ENCODE measurements around the gene BAX. TPM values are rescaled to one million over a fixed set of nuclear protein-coding genes. Genes with fewer than 3 reads are reported as not detected.

The BAX gene
- polyA plus RNA-seq, 2 of the 4 experiments (the other 2 are of a cell fraction): 134 to 299 TPM

- no peak for TF ChIP-seq FOSL2 (IDR thresholded peaks at IDR 0.05)
- no peak for TF ChIP-seq FOSL2 (CRISPR knock-in tag; IDR thresholded peaks at IDR 0.05)
- TF ChIP-seq TP53 (CRISPR knock-in tag; IDR thresholded peaks at IDR 0.05): no peak
- TF ChIP-seq HOXB13 (CRISPR knock-in tag; IDR thresholded peaks at IDR 0.05; ENCODE audit: low read depth): no peak
- TF ChIP-seq USF2 (IDR thresholded peaks at IDR 0.05): no peak
- TF ChIP-seq HEYL (CRISPR knock-in tag; IDR thresholded peaks at IDR 0.05): no peak
- no peak for TF ChIP-seq ELK1 (IDR thresholded peaks at IDR 0.05; ENCODE audit: low read depth, low read length)
- peak; percentile 92 for TF ChIP-seq POLR2A (IDR thresholded peaks at IDR 0.05; ENCODE audit: low read length)
- no peak for TF ChIP-seq RARB (CRISPR knock-in tag; IDR thresholded peaks at IDR 0.05)
- no peak for TF ChIP-seq SREBF2 (IDR thresholded peaks at IDR 0.05)
- TF ChIP-seq MAFK (IDR thresholded peaks at IDR 0.05; ENCODE audit: partially characterized antibody): no peak
- no peak for TF ChIP-seq JUNB (IDR thresholded peaks at IDR 0.05)
- TF ChIP-seq KDM5A (IDR thresholded peaks at IDR 0.05): peak; percentile 85; the same call in 1 of the 2 replicates
- no peak for TF ChIP-seq ZNF302 (CRISPR knock-in tag; IDR thresholded peaks at IDR 0.05)
- TF ChIP-seq CBX2 (IDR thresholded peaks at IDR 0.05; ENCODE audit: borderline replicate concordance, low read depth): no peak
- no peak for TF ChIP-seq HDAC2 (IDR thresholded peaks at IDR 0.05)
- no peak for TF ChIP-seq POLR2AphosphoS2 (conservative IDR thresholded peaks at IDR 0.05; ENCODE audit: low read length)
- TF ChIP-seq EP300 (IDR thresholded peaks at IDR 0.05): no peak
- TF ChIP-seq FOSB (CRISPR knock-in tag; IDR thresholded peaks at IDR 0.05): no peak
- no peak for TF ChIP-seq FOXS1 (CRISPR knock-in tag; IDR thresholded peaks at IDR 0.05)
- TF ChIP-seq PHF8 (IDR thresholded peaks at IDR 0.05; ENCODE audit: borderline replicate concordance, low read depth): peak; percentile 68; the same call in 1 of the 2 replicates
- TF ChIP-seq GATA3 (IDR thresholded peaks at IDR 0.05; ENCODE audit: borderline replicate concordance): no peak
- no peak for TF ChIP-seq RCOR1 (IDR thresholded peaks at IDR 0.05; ENCODE audit: low read depth, low read length)
- no peak for TF ChIP-seq ESRRA (IDR thresholded peaks at IDR 0.05; ENCODE audit: borderline replicate concordance, low read length)
- no peak for TF ChIP-seq TFCP2L1 (CRISPR knock-in tag; IDR thresholded peaks at IDR 0.05)
- TF ChIP-seq MAZ (IDR thresholded peaks at IDR 0.05; ENCODE audit: borderline replicate concordance, low read depth, low read length): no peak
- TF ChIP-seq BHLHE40 (IDR thresholded peaks at IDR 0.05; ENCODE audit: low read depth, low read length): no peak
- no peak for TF ChIP-seq EHF (CRISPR knock-in tag; IDR thresholded peaks at IDR 0.05)
- peak in 1 of 2 experiments; percentile 88; a peak in 2 of 4 replicates for TF ChIP-seq CEBPB (IDR thresholded peaks at IDR 0.05)
- no peak for TF ChIP-seq ATOH8 (CRISPR knock-in tag; IDR thresholded peaks at IDR 0.05; ENCODE audit: low read depth)
- TF ChIP-seq NFE2L2 (conservative IDR thresholded peaks at IDR 0.05; ENCODE audit: low read length): no peak
- TF ChIP-seq, protein P1, sequence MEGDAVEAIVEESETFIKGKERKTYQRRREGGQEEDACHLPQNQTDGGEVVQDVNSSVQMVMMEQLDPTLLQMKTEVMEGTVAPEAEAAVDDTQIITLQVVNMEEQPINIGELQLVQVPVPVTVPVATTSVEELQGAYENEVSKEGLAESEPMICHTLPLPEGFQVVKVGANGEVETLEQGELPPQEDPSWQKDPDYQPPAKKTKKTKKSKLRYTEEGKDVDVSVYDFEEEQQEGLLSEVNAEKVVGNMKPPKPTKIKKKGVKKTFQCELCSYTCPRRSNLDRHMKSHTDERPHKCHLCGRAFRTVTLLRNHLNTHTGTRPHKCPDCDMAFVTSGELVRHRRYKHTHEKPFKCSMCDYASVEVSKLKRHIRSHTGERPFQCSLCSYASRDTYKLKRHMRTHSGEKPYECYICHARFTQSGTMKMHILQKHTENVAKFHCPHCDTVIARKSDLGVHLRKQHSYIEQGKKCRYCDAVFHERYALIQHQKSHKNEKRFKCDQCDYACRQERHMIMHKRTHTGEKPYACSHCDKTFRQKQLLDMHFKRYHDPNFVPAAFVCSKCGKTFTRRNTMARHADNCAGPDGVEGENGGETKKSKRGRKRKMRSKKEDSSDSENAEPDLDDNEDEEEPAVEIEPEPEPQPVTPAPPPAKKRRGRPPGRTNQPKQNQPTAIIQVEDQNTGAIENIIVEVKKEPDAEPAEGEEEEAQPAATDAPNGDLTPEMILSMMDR (IDR thresholded peaks at IDR 0.05): peak; percentile 82
- TF ChIP-seq CBX8 (IDR thresholded peaks at IDR 0.05): no peak
- TF ChIP-seq ZFP36 (IDR thresholded peaks at IDR 0.05; ENCODE audit: borderline replicate concordance, partially characterized antibody): no peak
- TF ChIP-seq, protein P2, sequence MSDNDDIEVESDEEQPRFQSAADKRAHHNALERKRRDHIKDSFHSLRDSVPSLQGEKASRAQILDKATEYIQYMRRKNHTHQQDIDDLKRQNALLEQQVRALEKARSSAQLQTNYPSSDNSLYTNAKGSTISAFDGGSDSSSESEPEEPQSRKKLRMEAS (IDR thresholded peaks at IDR 0.05): peak; percentile 83
- TF ChIP-seq HMGXB4 (CRISPR knock-in tag; IDR thresholded peaks at IDR 0.05; ENCODE audit: borderline replicate concordance): no peak
Measured at GRCh38 chr19:48993175-48994034, 38.7 kb downstream of the BAX start, which contains the start of the genes GYS1 and RUVBL2 (continued).
